ENCODE data around the gene VKORC1L1.
"Not testable (repeated sequence)": the region's sequence is repeated elsewhere in the genome, so short reads cannot be mapped to it uniquely, and the experiment has no call there.

Gene VKORC1L1

GRCh38 chr7:65955718-65956117, 82.8 kb downstream of the VKORC1L1 start:
- H3K4me3 ChIP-seq (ENCODE audit: insufficient read depth, low read depth, low read length, poor library complexity, severe bottlenecking) = no peak overlapping the region
- DNase-seq = no peak
- no peaks in the 10 kb centered on the region for H3K4me1 ChIP-seq (ENCODE audit: control insufficient read depth, insufficient read depth, low read length, poor library complexity, severe bottlenecking)
- peaks cover 26% of the 10 kb centered on the region for H3K36me3 ChIP-seq (ENCODE audit: control insufficient read depth, insufficient read depth, low read length)
- H3K27me3 ChIP-seq (replicated peaks; ENCODE audit: control insufficient read depth, insufficient read depth, low read length, poor library complexity, severe bottlenecking) = no peaks in the 10 kb centered on the region
- H3K9me3 ChIP-seq (ENCODE audit: control insufficient read depth, low read length) = no peaks in the 10 kb centered on the region
- no peak overlapping the region for H3K27ac ChIP-seq (ENCODE audit: insufficient read depth, low read length, poor library complexity, severe bottlenecking)

- H3K4me3 ChIP-seq (ENCODE audit: insufficient read depth, low read depth, low read length, poor library complexity, severe bottlenecking) = no peak overlapping the region
- DNase-seq = no peak
- H3K9me3 ChIP-seq (ENCODE audit: control insufficient read depth, low read length) = no peaks in the 10 kb centered on the region
- H3K4me1 ChIP-seq (ENCODE audit: control insufficient read depth, insufficient read depth, low read length, poor library complexity, severe bottlenecking) = no peaks in the 10 kb centered on the region
- H3K27me3 ChIP-seq (replicated peaks; ENCODE audit: control insufficient read depth, insufficient read depth, low read length, poor library complexity, severe bottlenecking) = no peaks in the 10 kb centered on the region
- H3K27ac ChIP-seq (ENCODE audit: insufficient read depth, low read length, poor library complexity, severe bottlenecking) = no peak overlapping the region
- H3K36me3 ChIP-seq (ENCODE audit: control insufficient read depth, insufficient read depth, low read length) = peaks cover 53% of the 10 kb centered on the region
These were observed 87.6 kb downstream of the VKORC1L1 start for GRCh38 chr7:65960351-65961074.

GRCh38 chr7:65962033-65962432, 89.2 kb downstream of the VKORC1L1 start:
- Histone ChIP-seq H3K4me1 (ENCODE audit: control insufficient read depth, insufficient read depth, low read length, poor library complexity, severe bottlenecking) (no peaks in the 10 kb centered on the region), H3K27ac (ENCODE audit: insufficient read depth, low read length, poor library complexity, severe bottlenecking) (no peak overlapping the region), H3K36me3 (ENCODE audit: control insufficient read depth, insufficient read depth, low read length) (peaks cover 66% of the 10 kb centered on the region), H3K27me3 (replicated peaks; ENCODE audit: control insufficient read depth, insufficient read depth, low read length, poor library complexity, severe bottlenecking) (no peaks in the 10 kb centered on the region), H3K9me3 (ENCODE audit: control insufficient read depth, low read length) (no peaks in the 10 kb centered on the region), H3K4me3 (ENCODE audit: insufficient read depth, low read depth, low read length, poor library complexity, severe bottlenecking) (no peak overlapping the region)
- DNase-seq = no peak

- DNase-seq; H3K4me1 ChIP-seq (ENCODE audit: control insufficient read depth, insufficient read depth, low read length, poor library complexity, severe bottlenecking); H3K27me3 ChIP-seq (replicated peaks; ENCODE audit: control insufficient read depth, insufficient read depth, low read length, poor library complexity, severe bottlenecking); H3K9me3 ChIP-seq (ENCODE audit: control insufficient read depth, low read length); H3K4me3 ChIP-seq (ENCODE audit: insufficient read depth, low read depth, low read length, poor library complexity, severe bottlenecking); H3K27ac ChIP-seq (ENCODE audit: insufficient read depth, low read length, poor library complexity, severe bottlenecking): not testable (repeated sequence)
- peaks cover 76% of the 10 kb centered on the region for H3K36me3 ChIP-seq (ENCODE audit: control insufficient read depth, insufficient read depth, low read length)
These were observed 91.8 kb downstream of the VKORC1L1 start for GRCh38 chr7:65964671-65965070.

- Histone ChIP-seq H3K27me3 (replicated peaks; ENCODE audit: control insufficient read depth, insufficient read depth, low read length, poor library complexity, severe bottlenecking) (no peaks in the 10 kb centered on the region), H3K4me1 (ENCODE audit: control insufficient read depth, insufficient read depth, low read length, poor library complexity, severe bottlenecking) (no peaks in the 10 kb centered on the region), H3K36me3 (ENCODE audit: control insufficient read depth, insufficient read depth, low read length) (peaks cover 73% of the 10 kb centered on the region), H3K27ac (ENCODE audit: insufficient read depth, low read length, poor library complexity, severe bottlenecking) (no peak overlapping the region), H3K4me3 (ENCODE audit: insufficient read depth, low read depth, low read length, poor library complexity, severe bottlenecking) (no peak overlapping the region), H3K9me3 (ENCODE audit: control insufficient read depth, low read length) (no peaks in the 10 kb centered on the region)
- no peak for DNase-seq
These were observed 93.3 kb downstream of the VKORC1L1 start for GRCh38 chr7:65966146-65966545.

- Histone ChIP-seq H3K36me3 (ENCODE audit: control insufficient read depth, insufficient read depth, low read length) (peaks cover 71% of the 10 kb centered on the region), H3K4me1 (ENCODE audit: control insufficient read depth, insufficient read depth, low read length, poor library complexity, severe bottlenecking) (no peaks in the 10 kb centered on the region), H3K9me3 (ENCODE audit: control insufficient read depth, low read length) (no peaks in the 10 kb centered on the region), H3K27me3 (replicated peaks; ENCODE audit: control insufficient read depth, insufficient read depth, low read length, poor library complexity, severe bottlenecking) (no peaks in the 10 kb centered on the region), H3K4me3 (ENCODE audit: insufficient read depth, low read depth, low read length, poor library complexity, severe bottlenecking) (no peak overlapping the region), H3K27ac (ENCODE audit: insufficient read depth, low read length, poor library complexity, severe bottlenecking) (no peak overlapping the region)
- no peak for DNase-seq
These were observed 94.7 kb downstream of the VKORC1L1 start for GRCh38 chr7:65967361-65968155.

- H3K27me3 ChIP-seq (replicated peaks; ENCODE audit: control insufficient read depth, insufficient read depth, low read length, poor library complexity, severe bottlenecking) = no peaks in the 10 kb centered on the region
- no peaks in the 10 kb centered on the region for H3K4me1 ChIP-seq (ENCODE audit: control insufficient read depth, insufficient read depth, low read length, poor library complexity, severe bottlenecking)
- peaks cover 72% of the 10 kb centered on the region for H3K36me3 ChIP-seq (ENCODE audit: control insufficient read depth, insufficient read depth, low read length)
- DNase-seq = no peak
- no peak overlapping the region for H3K27ac ChIP-seq (ENCODE audit: insufficient read depth, low read length, poor library complexity, severe bottlenecking)
- no peak overlapping the region for H3K4me3 ChIP-seq (ENCODE audit: insufficient read depth, low read depth, low read length, poor library complexity, severe bottlenecking)
- H3K9me3 ChIP-seq (ENCODE audit: control insufficient read depth, low read length) = no peaks in the 10 kb centered on the region
These were observed 95.6 kb downstream of the VKORC1L1 start for GRCh38 chr7:65968256-65969185.

GRCh38 chr7:65971021-65971420, 98.1 kb downstream of the VKORC1L1 start:
- Histone ChIP-seq H3K4me1 (ENCODE audit: control insufficient read depth, insufficient read depth, low read length, poor library complexity, severe bottlenecking) (no peaks in the 10 kb centered on the region), H3K9me3 (ENCODE audit: control insufficient read depth, low read length) (no peaks in the 10 kb centered on the region), H3K27ac (ENCODE audit: insufficient read depth, low read length, poor library complexity, severe bottlenecking) (no peak overlapping the region), H3K4me3 (ENCODE audit: insufficient read depth, low read depth, low read length, poor library complexity, severe bottlenecking) (no peak overlapping the region), H3K36me3 (ENCODE audit: control insufficient read depth, insufficient read depth, low read length) (peaks cover 74% of the 10 kb centered on the region), H3K27me3 (replicated peaks; ENCODE audit: control insufficient read depth, insufficient read depth, low read length, poor library complexity, severe bottlenecking) (no peaks in the 10 kb centered on the region)
- no peak for DNase-seq

GRCh38 chr7:65972976-65973375, 100.1 kb downstream of the VKORC1L1 start:
- no peak for DNase-seq
- Histone ChIP-seq H3K4me1 (ENCODE audit: control insufficient read depth, insufficient read depth, low read length, poor library complexity, severe bottlenecking) (no peaks in the 10 kb centered on the region), H3K36me3 (ENCODE audit: control insufficient read depth, insufficient read depth, low read length) (peaks cover 60% of the 10 kb centered on the region), H3K9me3 (ENCODE audit: control insufficient read depth, low read length) (no peaks in the 10 kb centered on the region), H3K27ac (ENCODE audit: insufficient read depth, low read length, poor library complexity, severe bottlenecking) (no peak overlapping the region), H3K4me3 (ENCODE audit: insufficient read depth, low read depth, low read length, poor library complexity, severe bottlenecking) (no peak overlapping the region), H3K27me3 (replicated peaks; ENCODE audit: control insufficient read depth, insufficient read depth, low read length, poor library complexity, severe bottlenecking) (no peaks in the 10 kb centered on the region)

Measured in effector memory CD4-positive, alpha-beta T cell (primary cell).